CD4-positive, alpha-beta T cell (primary cell): ENCODE measurements around the gene CDH2. TPM values are rescaled to one million over a fixed set of nuclear protein-coding genes. Genes with fewer than 3 reads are reported as not detected.

ENCODE experiments used
- ATAC-seq: fragments of 200-7000 bp; cut with Tn5 transposase; one replicate; pipeline ENCODE4 v1.10.0; 2022; ENCODE audit warnings: mild to moderate bottlenecking; ENCODE audit not compliant: poor library complexity
- CTCF ChIA-PET: fragments of 350-600 bp; sonication (Branson Sonifier 250); formaldehyde crosslinking; loops from one replicate; lab custom pipeline; 2021; ENCODE audit warnings: antibody characterized with exemption, inconsistent platforms; lab: Charles Lee
- POLR2A ChIA-PET: fragments of 350-600 bp; sonication (Branson Sonifier 250); formaldehyde crosslinking; loops from one replicate; lab custom pipeline; 2021; ENCODE audit warnings: antibody characterized with exemption, inconsistent platforms; lab: Charles Lee
- DNase-seq, 14 experiments: peaks; one replicate each; pipeline ENCODE4 v3.0.0-alpha.2; 2013 to 2020; ENCODE audit warnings: mixed read lengths in 2 of 14
- H3K27ac ChIP-seq, 2 donors: one replicate each; pipeline versions ENCODE4 v1.5.1 to v1.7.0; 2013; ENCODE audit warnings: low read length in 2 of 2, low read depth in 1 of 2, mild to moderate bottlenecking in 1 of 2
- H3K27me3 ChIP-seq, 2 experiments: 1 replicate in 1 of 2; 2 replicates in 1 of 2; pipeline versions ENCODE4 v1.6.1 to v1.7.0; 2013; ENCODE audit warnings: low read length in 2 of 2, control low read depth in 1 of 2, mild to moderate bottlenecking in 1 of 2, moderate library complexity in 1 of 2; ENCODE audit not compliant: insufficient read depth in 2 of 2, control insufficient read depth in 1 of 2
- H3K36me3 ChIP-seq: one replicate; pipeline ENCODE4 v1.6.1; 2013; ENCODE audit warnings: low read length, control low read depth; ENCODE audit not compliant: insufficient read depth
- H3K4me1 ChIP-seq: one replicate; pipeline ENCODE4 v1.6.1; 2013; ENCODE audit warnings: low read length, control low read depth; ENCODE audit not compliant: insufficient read depth
- H3K4me3 ChIP-seq: one replicate; pipeline ENCODE4 v1.5.1; 2013; ENCODE audit warnings: mild to moderate bottlenecking, low read length, moderate library complexity
- H3K9me3 ChIP-seq, 2 experiments: 1 replicate in 1 of 2; 2 replicates in 1 of 2; pipeline versions ENCODE4 v1.6.1 to v1.7.0; 2013; ENCODE audit warnings: low read length in 2 of 2, mild to moderate bottlenecking in 2 of 2, control low read depth in 1 of 2, moderate library complexity in 1 of 2; ENCODE audit not compliant: control insufficient read depth in 1 of 2, insufficient read depth in 1 of 2
- H3K27ac Mint-ChIP-seq: one replicate; pipeline ENCODE4 v1.8.0; 2020; ENCODE audit warnings: mixed read lengths
- H3K27me3 Mint-ChIP-seq: one replicate; pipeline ENCODE4 v1.8.0; 2021; ENCODE audit warnings: mixed read lengths
- H3K36me3 Mint-ChIP-seq: one replicate; pipeline ENCODE4 v1.8.0; 2021; ENCODE audit warnings: low read depth, mixed read lengths
- H3K4me1 Mint-ChIP-seq: one replicate; pipeline ENCODE4 v1.8.0; 2021; ENCODE audit warnings: low read depth, mixed read lengths
- H3K4me3 Mint-ChIP-seq: one replicate; pipeline ENCODE4 v1.8.0; 2020; ENCODE audit warnings: mild to moderate bottlenecking, mixed read lengths
- H3K9me3 Mint-ChIP-seq: one replicate; pipeline ENCODE4 v1.8.0; 2020; ENCODE audit warnings: mixed read lengths
- CTCF ChIP-seq: fragments of 200-600 bp; IDR thresholded peaks from one replicate; pipeline ENCODE4 v1.8.0; 2022; ENCODE audit warnings: antibody characterized with exemption, mild to moderate bottlenecking
- intact Hi-C, 2 experiments: fragments of 100-400 bp; cut with DNase I in 1 of 2; cut with micrococcal nuclease in 1 of 2; formaldehyde crosslinking; loops; one replicate each; pipeline versions ENCODE4 v1.15.1 to v1.9.0; 2023 to 2025; cut with DNase I, micrococcal nuclease
- total RNA-seq, 174 experiments: library from RNA in 2 of 174; stranded (reverse) in 2 of 174; gene quantifications; one replicate each; pipeline ENCODE4 v1.2.3 and lab custom pipeline; 2021 to 2026

CDH2 gene
- total RNA-seq, 2 experiments from 2014 or later: not detected

GRCh38 chr18:28079883-28080282 is 97.0 kb downstream of the CDH2 start:
- intact Hi-C loops: no loop called here
- H3K9me3 ChIP-seq: peaks cover 0 to 4% of the 10 kb centered on the region in 2 experiments
- ATAC-seq: no peak
- Mint-ChIP-seq H3K27ac (no peak overlapping the region), H3K27me3 (no peaks in the 10 kb centered on the region), H3K36me3 (no peaks in the 10 kb centered on the region), H3K9me3 (peaks cover 2% of the 10 kb centered on the region), H3K4me1 (no peaks in the 10 kb centered on the region), H3K4me3 (no peak overlapping the region)
- ChIA-PET POLR2A (no interaction called here), CTCF (no interaction called here)
- no peaks in the 10 kb centered on the region for H3K4me1 ChIP-seq
- no peaks in the 10 kb centered on the region for H3K27me3 ChIP-seq
- TF ChIP-seq CTCF: no peak
- H3K4me3 ChIP-seq: no peak overlapping the region
- DNase-seq: no peak
- H3K36me3 ChIP-seq: no peaks in the 10 kb centered on the region
- no peak overlapping the region for H3K27ac ChIP-seq

- H3K4me1 ChIP-seq: no peaks in the 10 kb centered on the region
- H3K27ac Mint-ChIP-seq: no peak overlapping the region
- ChIA-PET CTCF (no interaction called here), POLR2A (no interaction called here)
- no peaks in the 10 kb centered on the region for H3K4me1 Mint-ChIP-seq
- H3K9me3 ChIP-seq: peaks cover 0 to 4% of the 10 kb centered on the region in 2 experiments
- H3K4me3 Mint-ChIP-seq: no peak overlapping the region
- H3K4me3 ChIP-seq: no peak overlapping the region
- no peak for TF ChIP-seq CTCF
- ATAC-seq (no peak), DNase-seq (no peak)
- peaks cover 2% of the 10 kb centered on the region for H3K9me3 Mint-ChIP-seq
- intact Hi-C loops: no loop called here
- H3K27me3 Mint-ChIP-seq: no peaks in the 10 kb centered on the region
- H3K27me3 ChIP-seq: no peaks in the 10 kb centered on the region
- H3K36me3 ChIP-seq: no peaks in the 10 kb centered on the region
- H3K36me3 Mint-ChIP-seq: no peaks in the 10 kb centered on the region
- no peak overlapping the region for H3K27ac ChIP-seq
Measured at GRCh38 chr18:28078849-28079248, 98.1 kb downstream of the CDH2 start.

- peaks cover 2% of the 10 kb centered on the region for H3K9me3 Mint-ChIP-seq
- H3K27me3 ChIP-seq: no peaks in the 10 kb centered on the region
- no peak for TF ChIP-seq CTCF
- no peak overlapping the region for H3K4me3 ChIP-seq
- no peak overlapping the region for H3K4me3 Mint-ChIP-seq
- CTCF ChIA-PET: no interaction called here
- peaks cover 0 to 4% of the 10 kb centered on the region in 2 experiments for H3K9me3 ChIP-seq
- intact Hi-C loops: no loop called here
- no peak for ATAC-seq
- no peaks in the 10 kb centered on the region for H3K4me1 Mint-ChIP-seq
- no peaks in the 10 kb centered on the region for H3K36me3 Mint-ChIP-seq
- POLR2A ChIA-PET: no interaction called here
- no peak for DNase-seq
- H3K4me1 ChIP-seq: no peaks in the 10 kb centered on the region
- H3K27ac Mint-ChIP-seq: no peak overlapping the region
- no peaks in the 10 kb centered on the region for H3K27me3 Mint-ChIP-seq
- no peaks in the 10 kb centered on the region for H3K36me3 ChIP-seq
- no peak overlapping the region for H3K27ac ChIP-seq
Measured at GRCh38 chr18:28078298-28078697, 98.6 kb downstream of the CDH2 start.
